ENCODE results near the gene MEGF10.

GRCh38 chr5:127396490-127397155 is 106.0 kb downstream of the MEGF10 start:
- no peak for TF ChIP-seq GATA2 (IDR thresholded peaks at IDR 0.05; ENCODE audit: low read depth, low read length)
- no peak for TF ChIP-seq GATA3 (IDR thresholded peaks at IDR 0.05; ENCODE audit: low read depth, low read length)
